H9 (cell line): ENCODE measurements around the gene CLDN22. TPM values are rescaled to one million over a fixed set of nuclear protein-coding genes. Genes with fewer than 3 reads are reported as not detected.

Experiments
- DNase-seq: peaks from one replicate; pipeline ENCODE4 v3.0.0-alpha.2; 2017
- H2AFZ ChIP-seq: one replicate; pipeline ENCODE4 v1.6.1; 2013; ENCODE audit warnings: mild to moderate bottlenecking, low read length, control low read depth, moderate library complexity
- H2AK5ac ChIP-seq: 2 replicates; pipeline ENCODE4 v1.6.1; 2013; ENCODE audit warnings: low read length, control low read depth, mixed read lengths; ENCODE audit not compliant: insufficient read length
- H2BK120ac ChIP-seq: one replicate; pipeline ENCODE4 v1.6.1; 2013; ENCODE audit warnings: low read depth, mild to moderate bottlenecking, low read length, control low read depth, inconsistent platforms; ENCODE audit not compliant: poor library complexity, severe bottlenecking
- H2BK12ac ChIP-seq: 2 replicates; pipeline ENCODE4 v1.6.1; 2013; ENCODE audit warnings: low read length, control low read depth, mixed read lengths, low read depth; ENCODE audit not compliant: insufficient read length
- H2BK15ac ChIP-seq: 2 replicates; pipeline ENCODE4 v1.6.1; 2013; ENCODE audit warnings: low read depth, low read length, control low read depth
- H2BK20ac ChIP-seq: one replicate; pipeline ENCODE4 v1.6.1; 2013; ENCODE audit warnings: low read depth, mild to moderate bottlenecking, low read length, control low read depth, inconsistent platforms; ENCODE audit not compliant: poor library complexity, severe bottlenecking
- H2BK5ac ChIP-seq: 2 replicates; pipeline ENCODE4 v1.6.1; 2013; ENCODE audit warnings: low read length, control low read depth, mixed read lengths; ENCODE audit not compliant: insufficient read length
- H3K14ac ChIP-seq: 2 replicates; pipeline ENCODE4 v1.6.1; 2013; ENCODE audit warnings: low read length, control low read depth; ENCODE audit not compliant: insufficient read depth
- H3K18ac ChIP-seq: 2 replicates; pipeline ENCODE4 v1.6.1; 2013; ENCODE audit warnings: low read depth, mild to moderate bottlenecking, mixed read lengths, low read length, control low read depth; ENCODE audit not compliant: insufficient read length
- H3K23ac ChIP-seq: 2 replicates; pipeline ENCODE4 v1.6.1; 2013; ENCODE audit warnings: low read length, control low read depth, mixed read lengths, low read depth; ENCODE audit not compliant: insufficient read length
- H3K23me2 ChIP-seq: 2 replicates; pipeline ENCODE4 v1.6.1; 2013; ENCODE audit warnings: low read depth, mild to moderate bottlenecking, mixed read lengths, low read length, control low read depth; ENCODE audit not compliant: insufficient read length, poor library complexity, severe bottlenecking
- H3K27ac ChIP-seq: 2 replicates; pipeline ENCODE4 v1.5.1; 2013; ENCODE audit warnings: low read length, control low read depth, mixed read lengths, low read depth; ENCODE audit not compliant: insufficient read length
- H3K27me3 ChIP-seq: 2 replicates; pipeline ENCODE4 v1.6.1; 2013; ENCODE audit warnings: low read length, control low read depth, inconsistent platforms; ENCODE audit not compliant: insufficient read depth
- H3K4ac ChIP-seq: 2 replicates; pipeline ENCODE4 v1.6.1; 2013; ENCODE audit warnings: low read depth, mild to moderate bottlenecking, control low read depth, inconsistent platforms, low read length, moderate library complexity
- H3K4me1 ChIP-seq: 2 replicates; pipeline ENCODE4 v1.6.1; 2013; ENCODE audit warnings: low read length, control low read depth, inconsistent platforms; ENCODE audit not compliant: insufficient read depth
- H3K4me2 ChIP-seq: 2 replicates; pipeline ENCODE4 v1.6.1; 2013; ENCODE audit warnings: low read length, control low read depth, mixed read lengths; ENCODE audit not compliant: insufficient read length, insufficient read depth
- H3K56ac ChIP-seq: 2 replicates; pipeline ENCODE4 v1.6.1; 2013; ENCODE audit warnings: low read depth, mild to moderate bottlenecking, mixed read lengths, low read length, control low read depth; ENCODE audit not compliant: insufficient read length
- H3K79me1 ChIP-seq: 2 replicates; pipeline ENCODE4 v1.6.1; 2013; ENCODE audit warnings: low read depth, mild to moderate bottlenecking, moderate library complexity, low read length, control low read depth, inconsistent platforms; ENCODE audit not compliant: insufficient read depth, poor library complexity, severe bottlenecking
- H3K79me2 ChIP-seq: 2 replicates; pipeline ENCODE4 v1.6.1; 2013; ENCODE audit warnings: low read length, control low read depth, inconsistent platforms; ENCODE audit not compliant: insufficient read depth
- H3K9ac ChIP-seq: 2 replicates; pipeline ENCODE4 v1.6.1; 2013; ENCODE audit warnings: low read length, control low read depth, mixed read lengths; ENCODE audit not compliant: insufficient read length; ENCODE audit errors: extremely low read depth
- H3K9me3 ChIP-seq: one replicate; pipeline ENCODE4 v1.6.1; 2013; ENCODE audit warnings: low read depth, low read length, inconsistent platforms; ENCODE audit not compliant: control insufficient read depth
- H3T11ph ChIP-seq: one replicate; pipeline ENCODE4 v1.6.1; 2013; ENCODE audit warnings: mild to moderate bottlenecking, low read length, control low read depth, inconsistent platforms
- H4K20me1 ChIP-seq: one replicate; pipeline ENCODE4 v1.6.1; 2013; ENCODE audit not compliant: control insufficient read depth, insufficient read length, insufficient read depth
- H4K5ac ChIP-seq: 2 replicates; pipeline ENCODE4 v1.6.1; 2013; ENCODE audit warnings: low read depth, mild to moderate bottlenecking, mixed read lengths, low read length, control low read depth; ENCODE audit not compliant: insufficient read length
- H4K8ac ChIP-seq: replicated peaks from 2 replicates; pipeline ENCODE4 v1.6.1; 2013; ENCODE audit warnings: low read length, control low read depth, mixed read lengths, low read depth; ENCODE audit not compliant: insufficient read length
- H4K91ac ChIP-seq: 2 replicates; pipeline ENCODE4 v1.6.1; 2013; ENCODE audit warnings: low read depth, mild to moderate bottlenecking, moderate library complexity, mixed read lengths, low read length, control low read depth; ENCODE audit not compliant: insufficient read length
- H3K27ac Mint-ChIP-seq, 3 experiments: 2 replicates in 2 of 3; 3 replicates in 1 of 3; pipeline ENCODE4 v1.8.0; 2020 to 2021; ENCODE audit warnings: mixed read lengths in 3 of 3, mild to moderate bottlenecking in 1 of 3, moderate library complexity in 1 of 3
- H3K27me3 Mint-ChIP-seq: 2 replicates; pipeline ENCODE4 v1.8.0; 2021; ENCODE audit warnings: low read depth, mild to moderate bottlenecking, moderate library complexity, mixed read lengths
- H3K36me3 Mint-ChIP-seq, 3 experiments: 2 replicates in 2 of 3; 3 replicates in 1 of 3; pipeline ENCODE4 v1.8.0; 2020 to 2021; ENCODE audit warnings: low read depth in 3 of 3, mixed read lengths in 3 of 3; ENCODE audit not compliant: insufficient read depth in 1 of 3
- H3K4me1 Mint-ChIP-seq, 2 experiments: 2 replicates each; pipeline ENCODE4 v1.8.0; 2020; ENCODE audit warnings: mixed read lengths in 2 of 2
- H3K4me3 Mint-ChIP-seq, 2 experiments: 2 replicates in 1 of 2; 3 replicates in 1 of 2; pipeline ENCODE4 v1.8.0; 2020 to 2021; ENCODE audit warnings: mild to moderate bottlenecking in 2 of 2, mixed read lengths in 2 of 2, moderate library complexity in 1 of 2
- H3K9me3 Mint-ChIP-seq, 2 experiments: 2 replicates in 1 of 2; 3 replicates in 1 of 2; pipeline ENCODE4 v1.8.0; 2020; ENCODE audit warnings: mild to moderate bottlenecking in 2 of 2, mixed read lengths in 2 of 2, moderate library complexity in 1 of 2
- WGBS: extraction: QIAGEN DNeasy Blood & Tissue Kit; methylation state at CpG from one replicate; pipeline ENCODE4 v1.1.7; 2013; ENCODE audit warnings: missing lambda C conversion rate, low lambda C conversion rate, mixed read lengths; ENCODE audit not compliant: insufficient read length; ENCODE audit errors: extremely low coverage; 5-methylcytosine and 5-hydroxymethylcytosine counted together
- total RNA-seq: library from RNA; stranded (reverse); gene quantifications from 2 replicates; pipeline ENCODE4 v1.2.1, GENCODE V29; 2021
- TF ChIP-seq, protein P1 (sequence below): fragments of 200-600 bp; sonication (generic); conservative IDR thresholded peaks from 3 replicates; pipeline ENCODE4 v1.8.0; 2021; ENCODE audit warnings: antibody characterized with exemption, mild to moderate bottlenecking

CLDN22 gene
- total RNA-seq, 1 experiment from 2014 or later: not detected

DNA sequence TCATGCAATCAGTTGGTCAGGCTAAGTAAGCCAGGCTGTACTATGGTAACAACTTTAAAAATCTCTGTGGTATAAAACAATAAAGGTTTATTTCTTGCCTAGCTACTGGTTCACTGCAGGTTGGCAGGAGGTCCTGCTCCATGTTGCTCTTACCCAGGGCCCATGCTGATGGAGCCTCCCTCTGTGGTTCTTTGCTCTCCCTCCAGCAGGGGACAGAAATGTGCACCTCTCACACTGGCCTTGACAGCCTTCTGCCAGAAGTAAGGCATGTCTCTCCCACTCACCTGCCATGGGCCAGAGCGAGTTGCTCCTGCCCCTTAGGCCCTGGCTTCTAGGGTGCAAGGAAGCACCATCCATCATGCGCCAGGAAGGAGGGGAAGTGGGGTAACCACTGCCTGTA, 31.1 kb downstream of the CLDN22 start:
- Histone ChIP-seq H2AFZ (no peak overlapping the region), H3K79me1 (no peaks in the 10 kb centered on the region), H3K56ac (no peak overlapping the region), H2AK5ac (no peak overlapping the region), H4K8ac (no peak overlapping the region), H2BK20ac (no peak overlapping the region), H4K91ac (no peak overlapping the region), H3K23me2 (no peaks in the 10 kb centered on the region), H3K9me3 (no peaks in the 10 kb centered on the region), H3K27ac (no peak overlapping the region), H3K4ac (no peak overlapping the region), H3K79me2 (no peaks in the 10 kb centered on the region), H3K4me1 (no peaks in the 10 kb centered on the region), H2BK15ac (no peak overlapping the region), H3T11ph (no peak overlapping the region), H2BK120ac (no peak overlapping the region), H4K20me1 (no peaks in the 10 kb centered on the region), H3K18ac (no peak overlapping the region), H3K23ac (no peak overlapping the region), H2BK5ac (no peak overlapping the region), H4K5ac (no peak overlapping the region), H3K14ac (no peak overlapping the region), H3K9ac (no peak overlapping the region), H3K27me3 (no peaks in the 10 kb centered on the region), H2BK12ac (no peak overlapping the region), H3K4me2 (no peak overlapping the region)
- peak overlapping the region in 1 of 3 experiments; percentile 33; a peak in 1 of 7 replicates for H3K27ac Mint-ChIP-seq
- WGBS: no CpG with 5 or more reads among the region's 2 CpGs
- TF ChIP-seq, protein P1, sequence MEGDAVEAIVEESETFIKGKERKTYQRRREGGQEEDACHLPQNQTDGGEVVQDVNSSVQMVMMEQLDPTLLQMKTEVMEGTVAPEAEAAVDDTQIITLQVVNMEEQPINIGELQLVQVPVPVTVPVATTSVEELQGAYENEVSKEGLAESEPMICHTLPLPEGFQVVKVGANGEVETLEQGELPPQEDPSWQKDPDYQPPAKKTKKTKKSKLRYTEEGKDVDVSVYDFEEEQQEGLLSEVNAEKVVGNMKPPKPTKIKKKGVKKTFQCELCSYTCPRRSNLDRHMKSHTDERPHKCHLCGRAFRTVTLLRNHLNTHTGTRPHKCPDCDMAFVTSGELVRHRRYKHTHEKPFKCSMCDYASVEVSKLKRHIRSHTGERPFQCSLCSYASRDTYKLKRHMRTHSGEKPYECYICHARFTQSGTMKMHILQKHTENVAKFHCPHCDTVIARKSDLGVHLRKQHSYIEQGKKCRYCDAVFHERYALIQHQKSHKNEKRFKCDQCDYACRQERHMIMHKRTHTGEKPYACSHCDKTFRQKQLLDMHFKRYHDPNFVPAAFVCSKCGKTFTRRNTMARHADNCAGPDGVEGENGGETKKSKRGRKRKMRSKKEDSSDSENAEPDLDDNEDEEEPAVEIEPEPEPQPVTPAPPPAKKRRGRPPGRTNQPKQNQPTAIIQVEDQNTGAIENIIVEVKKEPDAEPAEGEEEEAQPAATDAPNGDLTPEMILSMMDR: no peak; the same call in 2 of the 3 replicates
- no peak for DNase-seq
- H3K9me3 Mint-ChIP-seq: no peaks in the 10 kb centered on the region
- H3K4me1 Mint-ChIP-seq: peaks cover 3 to 5% of the 10 kb centered on the region in 2 experiments; a peak in 3 of 4 replicates
- H3K4me3 Mint-ChIP-seq: no peak overlapping the region
- no peaks in the 10 kb centered on the region; the same call in 1 of the 2 replicates for H3K27me3 Mint-ChIP-seq
- peaks cover 52 to 78% (median 78%) of the 10 kb centered on the region in 3 experiments for H3K36me3 Mint-ChIP-seq
